Liver (tissue), 9 donors: Measurements from ENCODE around the gene NOL4L. TPM values are rescaled to one million over a fixed set of nuclear protein-coding genes. Genes with fewer than 3 reads are reported as not detected.
A peak's percentile ranks its signal among the peaks of the same experiment; 100 is the strongest.

ENCODE experiments used
- DNase-seq: peaks from one replicate; pipeline ENCODE4 v3.0.0-alpha.2; 2017; ENCODE audit warnings: low spot score
- H3K27ac ChIP-seq, 2 donors: one replicate each; pipeline ENCODE4 v1.7.0; 2013; ENCODE audit warnings: inconsistent platforms in 2 of 2, low read length in 2 of 2, control low read depth in 1 of 2, low read depth in 1 of 2, mild to moderate bottlenecking in 1 of 2
- H3K27me3 ChIP-seq, 4 donors: one replicate each; pipeline versions ENCODE4 v1.6.1 to v1.7.0; 2013; ENCODE audit warnings: low read length in 3 of 4, inconsistent platforms in 1 of 4, mild to moderate bottlenecking in 1 of 4, moderate library complexity in 1 of 4; ENCODE audit not compliant: control insufficient read depth in 4 of 4, insufficient read depth in 4 of 4
- H3K36me3 ChIP-seq, 4 donors: one replicate each; pipeline versions ENCODE4 v1.6.1 to v1.7.0; 2013; ENCODE audit warnings: low read length in 3 of 4, mild to moderate bottlenecking in 3 of 4, low read depth in 1 of 4, moderate library complexity in 1 of 4; ENCODE audit not compliant: control insufficient read depth in 4 of 4, insufficient read depth in 3 of 4
- H3K4me1 ChIP-seq, 4 donors: one replicate each; pipeline versions ENCODE4 v1.6.1 to v1.7.0; 2013; ENCODE audit warnings: low read length in 3 of 4, mild to moderate bottlenecking in 3 of 4, moderate library complexity in 1 of 4; ENCODE audit not compliant: control insufficient read depth in 4 of 4, insufficient read depth in 4 of 4
- H3K4me3 ChIP-seq, 3 donors: one replicate each; pipeline versions ENCODE4 v1.6.1 to v1.7.0; 2013; ENCODE audit warnings: low read length in 3 of 3, control low read depth in 1 of 3, low read depth in 1 of 3, mild to moderate bottlenecking in 1 of 3
- H3K9ac ChIP-seq, 2 donors: one replicate each; pipeline ENCODE4 v1.7.0; 2013; ENCODE audit warnings: low read length in 2 of 2, mild to moderate bottlenecking in 2 of 2, moderate library complexity in 2 of 2, control low read depth in 1 of 2, low read depth in 1 of 2
- H3K9me3 ChIP-seq, 4 donors: one replicate each; pipeline versions ENCODE4 v1.6.1 to v1.7.0; 2013; ENCODE audit warnings: low read length in 3 of 4; ENCODE audit not compliant: control insufficient read depth in 4 of 4
- CTCF ChIP-seq: fragments of 150-350 bp; IDR thresholded peaks from 2 replicates; pipeline ENCODE4 v1.5.1; 2017; ENCODE audit warnings: improper control_type of control experiment, low read depth, low read length; ENCODE audit not compliant: missing input control
- FOXA2 ChIP-seq: IDR thresholded peaks from 2 replicates; pipeline ENCODE4 v1.6.1; 2016; ENCODE audit warnings: antibody characterized with exemption
- GABPA ChIP-seq, 2 donors: IDR thresholded peaks in 1 of 2; conservative IDR thresholded peaks in 1 of 2; 2 replicates each; pipeline ENCODE4 v1.6.1; 2016; ENCODE audit warnings: antibody characterized with exemption in 2 of 2, mild to moderate bottlenecking in 1 of 2, moderate library complexity in 1 of 2
- HNF4A ChIP-seq, 2 donors: conservative IDR thresholded peaks; 2 replicates each; pipeline ENCODE4 v1.6.1; 2016; ENCODE audit warnings: antibody characterized with exemption in 2 of 2, mild to moderate bottlenecking in 2 of 2
- JUND ChIP-seq, 2 donors: IDR thresholded peaks; 2 replicates each; pipeline ENCODE4 v1.6.1; 2016; ENCODE audit warnings: antibody characterized with exemption in 2 of 2
- NR2F2 ChIP-seq: IDR thresholded peaks from 2 replicates; pipeline ENCODE4 v1.6.1; 2016; ENCODE audit warnings: antibody characterized with exemption
- RXRA ChIP-seq, 2 donors: IDR thresholded peaks; 2 replicates each; pipeline ENCODE4 v1.6.1; 2017 to 2018; ENCODE audit warnings: antibody characterized with exemption in 2 of 2, mild to moderate bottlenecking in 1 of 2
- SP1 ChIP-seq: IDR thresholded peaks from 2 replicates; pipeline ENCODE4 v1.6.1; 2018; ENCODE audit warnings: antibody characterized with exemption, mild to moderate bottlenecking
- TAF1 ChIP-seq: conservative IDR thresholded peaks from 2 replicates; pipeline ENCODE4 v1.6.1; 2016; ENCODE audit warnings: antibody characterized with exemption, mild to moderate bottlenecking
- ZBTB33 ChIP-seq: IDR thresholded peaks from 2 replicates; pipeline ENCODE4 v1.6.1; 2016; ENCODE audit warnings: antibody characterized with exemption
- WGBS: extraction: QIAGEN DNeasy Blood & Tissue Kit; methylation state at CpG from one replicate; pipeline ENCODE4 v1.1.7; 2013; 5-methylcytosine and 5-hydroxymethylcytosine counted together
- polyA plus RNA-seq, 2 donors: library from polyadenylated mRNA; stranded (reverse) in 1 of 2; unstranded in 1 of 2; fragments of 200-250 nt in 1 of 2; fragments of >200 nt in 1 of 2; fragmentation: Nextera tagmentation in 1 of 2; extraction: Ambion mirVana in 1 of 2; gene quantifications; one replicate each; pipeline versions ENCODE4 v1.2.1 to v1.2.3, GENCODE V29; 2013 to 2015
- total RNA-seq, 2 donors: library from RNA; depleted of rRNA; stranded (reverse); fragments of >200 nt; gene quantifications; one replicate each; pipeline ENCODE4 v1.2.3, GENCODE V29; 2014
- TF ChIP-seq, protein P1 (sequence below): IDR thresholded peaks from 2 replicates; pipeline ENCODE4 v1.6.1; 2016; ENCODE audit warnings: antibody characterized with exemption, mild to moderate bottlenecking
- donor health status: healthy.
- donor health status: healthy.
- donor health status: healthy.
- donor health status: healthy.
- donor health status: healthy.

The NOL4L gene
- total and polyA plus RNA-seq, 4 donors: 2.2 to 6.8 (median 4.3) TPM

DNA sequence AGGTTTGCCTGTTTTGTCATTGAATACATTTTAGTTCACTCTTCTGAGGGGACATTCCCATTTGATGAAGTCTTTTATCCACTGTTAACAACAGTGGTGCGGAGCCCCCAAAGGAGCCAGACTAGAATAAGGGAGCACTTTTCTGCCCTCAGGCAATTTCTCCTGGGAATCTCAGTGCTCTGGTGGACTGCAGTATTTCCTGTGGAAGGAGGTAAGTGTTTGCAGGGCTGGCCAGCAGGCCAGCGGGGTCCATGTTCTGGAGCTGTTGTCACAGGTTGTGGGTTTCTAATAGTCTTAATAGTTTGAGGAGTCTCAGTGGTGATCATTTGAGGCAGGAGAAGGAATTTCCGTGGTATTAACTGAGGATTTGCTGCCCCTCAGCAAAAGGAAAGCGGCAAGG is 143.5 kb downstream of the NOL4L start:
- Histone ChIP-seq H3K9ac (no peak overlapping the region), H3K27ac (no peak overlapping the region), H3K9me3 (no peaks in the 10 kb centered on the region), H3K36me3 (peaks cover 0 to 19% (median 8%) of the 10 kb centered on the region in 4 donors), H3K4me1 (peaks cover 6 to 42% (median 30%) of the 10 kb centered on the region in 4 donors), H3K27me3 (no peaks in the 10 kb centered on the region), H3K4me3 (no peak overlapping the region)
- no peak for DNase-seq
- WGBS: 95% methylated on average over 4 of the region's 4 CpGs
- TF ChIP-seq TAF1 (no peak), HNF4A (conservative IDR thresholded peaks at IDR 0.05) (no peak), NR2F2 (no peak), RXRA (IDR thresholded peaks at IDR 0.05) (no peak), JUND (IDR thresholded peaks at IDR 0.05) (no peak), ZBTB33 (no peak), GABPA (IDR thresholded peaks at IDR 0.05 in 1 of 2, conservative IDR thresholded peaks at IDR 0.05 in 1 of 2) (no peak), FOXA2 (no peak)
- TF ChIP-seq, protein P1, sequence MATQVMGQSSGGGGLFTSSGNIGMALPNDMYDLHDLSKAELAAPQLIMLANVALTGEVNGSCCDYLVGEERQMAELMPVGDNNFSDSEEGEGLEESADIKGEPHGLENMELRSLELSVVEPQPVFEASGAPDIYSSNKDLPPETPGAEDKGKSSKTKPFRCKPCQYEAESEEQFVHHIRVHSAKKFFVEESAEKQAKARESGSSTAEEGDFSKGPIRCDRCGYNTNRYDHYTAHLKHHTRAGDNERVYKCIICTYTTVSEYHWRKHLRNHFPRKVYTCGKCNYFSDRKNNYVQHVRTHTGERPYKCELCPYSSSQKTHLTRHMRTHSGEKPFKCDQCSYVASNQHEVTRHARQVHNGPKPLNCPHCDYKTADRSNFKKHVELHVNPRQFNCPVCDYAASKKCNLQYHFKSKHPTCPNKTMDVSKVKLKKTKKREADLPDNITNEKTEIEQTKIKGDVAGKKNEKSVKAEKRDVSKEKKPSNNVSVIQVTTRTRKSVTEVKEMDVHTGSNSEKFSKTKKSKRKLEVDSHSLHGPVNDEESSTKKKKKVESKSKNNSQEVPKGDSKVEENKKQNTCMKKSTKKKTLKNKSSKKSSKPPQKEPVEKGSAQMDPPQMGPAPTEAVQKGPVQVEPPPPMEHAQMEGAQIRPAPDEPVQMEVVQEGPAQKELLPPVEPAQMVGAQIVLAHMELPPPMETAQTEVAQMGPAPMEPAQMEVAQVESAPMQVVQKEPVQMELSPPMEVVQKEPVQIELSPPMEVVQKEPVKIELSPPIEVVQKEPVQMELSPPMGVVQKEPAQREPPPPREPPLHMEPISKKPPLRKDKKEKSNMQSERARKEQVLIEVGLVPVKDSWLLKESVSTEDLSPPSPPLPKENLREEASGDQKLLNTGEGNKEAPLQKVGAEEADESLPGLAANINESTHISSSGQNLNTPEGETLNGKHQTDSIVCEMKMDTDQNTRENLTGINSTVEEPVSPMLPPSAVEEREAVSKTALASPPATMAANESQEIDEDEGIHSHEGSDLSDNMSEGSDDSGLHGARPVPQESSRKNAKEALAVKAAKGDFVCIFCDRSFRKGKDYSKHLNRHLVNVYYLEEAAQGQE: no peak

DNA sequence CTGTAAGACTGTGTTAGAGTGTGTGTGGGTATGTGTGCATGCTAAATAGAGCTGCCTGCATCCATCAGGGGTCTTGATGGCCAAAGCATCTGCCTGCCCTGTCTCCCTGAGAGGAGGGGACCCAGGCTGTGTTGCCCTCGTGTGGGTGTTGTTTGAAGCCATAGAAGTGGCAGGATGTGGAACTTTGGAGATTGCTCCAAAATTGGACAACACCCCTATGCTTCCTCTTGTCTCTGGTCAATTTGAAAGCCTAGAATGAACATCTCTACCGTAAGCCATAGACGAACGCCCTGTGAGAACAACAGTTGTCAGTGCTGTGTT is 144.4 kb downstream of the NOL4L start:
- Histone ChIP-seq H3K4me3 (no peak overlapping the region), H3K9me3 (no peaks in the 10 kb centered on the region), H3K27me3 (no peaks in the 10 kb centered on the region), H3K9ac (no peak overlapping the region), H3K4me1 (peaks cover 6 to 42% (median 26%) of the 10 kb centered on the region in 4 donors), H3K36me3 (peaks cover 0 to 22% (median 16%) of the 10 kb centered on the region in 4 donors), H3K27ac (peak overlapping the region in 1 of 2 donors; percentile 37)
- TF ChIP-seq, protein P1: no peak
- TF ChIP-seq SP1 (no peak), ZBTB33 (no peak), CTCF (no peak)
- DNase-seq: peak; percentile 28
- 83% methylated on average over 4 of the region's 4 CpGs for WGBS
